Brain microvascular endothelial cell (primary cell): Measurements from ENCODE around the gene OPRPN.

Source experiments
- DNase-seq: peaks from one replicate; pipeline ENCODE4 v3.0.0-alpha.2; 2020
- H3K27ac ChIP-seq: fragments of 250-450 bp; sonication (Bioruptor Pico); 2 replicates; pipeline ENCODE4 v1.5.1; 2020; ENCODE audit warnings: mild to moderate bottlenecking, moderate library complexity
- H3K27me3 ChIP-seq: fragments of 250-450 bp; sonication (Bioruptor Pico); replicated peaks from 2 replicates; pipeline ENCODE4 v1.5.1; 2020; ENCODE audit warnings: mild to moderate bottlenecking
- H3K36me3 ChIP-seq: fragments of 250-450 bp; sonication (Bioruptor Pico); replicated peaks from 2 replicates; pipeline ENCODE4 v1.5.1; 2020; ENCODE audit warnings: mild to moderate bottlenecking
- H3K4me3 ChIP-seq: 2 replicates; pipeline ENCODE4 v1.5.1; 2011; ENCODE audit warnings: low read depth, mild to moderate bottlenecking, control low read depth, low read length, moderate library complexity
- in situ Hi-C: cut with HindIII; loops from 2 replicates; pipeline ENCODE4 v1.10.0; 2017; ENCODE audit warnings: low sequenced_read_pairs, low pct_ligation_motif_present
- TF ChIP-seq, protein P1 (sequence below): IDR thresholded peaks from 2 replicates; pipeline ENCODE4 v1.5.1; 2011; ENCODE audit warnings: low read depth, mild to moderate bottlenecking, moderate library complexity, low read length, control low read depth, inconsistent platforms; ENCODE audit errors: missing control alignments

Gene OPRPN

GRCh38 chr4:70397580-70397979, at the start of gene OPRPN:
TSS of gene OPRPN (plus strand) at chr4:70397940. CDS start at chr4:70399286, 1,346 bp downstream.
- in situ Hi-C loops, result no loop called here
- no peaks in the 10 kb centered on the region for H3K27me3 ChIP-seq
- H3K4me3 ChIP-seq, result no peak within 1 kb of the TSS
- DNase-seq, result no peak
- TF ChIP-seq, protein P1, sequence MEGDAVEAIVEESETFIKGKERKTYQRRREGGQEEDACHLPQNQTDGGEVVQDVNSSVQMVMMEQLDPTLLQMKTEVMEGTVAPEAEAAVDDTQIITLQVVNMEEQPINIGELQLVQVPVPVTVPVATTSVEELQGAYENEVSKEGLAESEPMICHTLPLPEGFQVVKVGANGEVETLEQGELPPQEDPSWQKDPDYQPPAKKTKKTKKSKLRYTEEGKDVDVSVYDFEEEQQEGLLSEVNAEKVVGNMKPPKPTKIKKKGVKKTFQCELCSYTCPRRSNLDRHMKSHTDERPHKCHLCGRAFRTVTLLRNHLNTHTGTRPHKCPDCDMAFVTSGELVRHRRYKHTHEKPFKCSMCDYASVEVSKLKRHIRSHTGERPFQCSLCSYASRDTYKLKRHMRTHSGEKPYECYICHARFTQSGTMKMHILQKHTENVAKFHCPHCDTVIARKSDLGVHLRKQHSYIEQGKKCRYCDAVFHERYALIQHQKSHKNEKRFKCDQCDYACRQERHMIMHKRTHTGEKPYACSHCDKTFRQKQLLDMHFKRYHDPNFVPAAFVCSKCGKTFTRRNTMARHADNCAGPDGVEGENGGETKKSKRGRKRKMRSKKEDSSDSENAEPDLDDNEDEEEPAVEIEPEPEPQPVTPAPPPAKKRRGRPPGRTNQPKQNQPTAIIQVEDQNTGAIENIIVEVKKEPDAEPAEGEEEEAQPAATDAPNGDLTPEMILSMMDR, result no peak
- H3K36me3 ChIP-seq, result no peaks in the 10 kb centered on the region
- H3K27ac ChIP-seq, result no peak within 1 kb of the TSS

- H3K27me3 ChIP-seq, result no peaks in the 10 kb centered on the region
- in situ Hi-C loops, result no loop called here
- no peaks in the 10 kb centered on the region for H3K36me3 ChIP-seq
- no peak for DNase-seq
- no peak overlapping the region for H3K4me3 ChIP-seq
- no peak overlapping the region for H3K27ac ChIP-seq
- TF ChIP-seq, protein P1, result no peak
These were observed 41.6 kb upstream of the OPRPN start for GRCh38 chr4:70356185-70356584.

DNA sequence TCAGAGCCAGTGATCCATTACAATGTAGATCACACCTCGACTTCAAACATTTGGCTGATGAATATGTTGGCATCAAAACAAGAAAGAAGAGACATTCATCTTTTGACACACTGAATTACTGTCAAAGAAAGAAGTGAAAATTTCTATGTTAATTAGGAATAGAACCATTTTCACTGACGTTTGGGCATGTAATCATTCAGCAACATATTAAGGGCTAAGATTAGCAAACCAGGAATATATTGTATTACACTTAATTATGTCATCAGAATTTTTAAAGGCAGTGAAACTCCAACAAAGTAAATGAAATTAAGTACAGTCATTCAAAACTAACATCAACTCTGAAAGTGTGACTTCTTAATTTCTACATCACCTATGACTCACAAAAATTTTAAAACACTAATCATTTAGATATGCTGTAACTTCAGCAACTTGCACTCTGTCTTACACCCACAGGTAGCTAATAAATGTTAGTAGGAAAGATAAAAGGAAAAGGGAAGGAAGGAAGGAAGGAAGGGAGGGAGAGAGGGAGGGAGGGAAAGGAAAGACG, 38.6 kb upstream of the OPRPN start:
- TF ChIP-seq, protein P1, result no peak
- H3K27me3 ChIP-seq, result no peaks in the 10 kb centered on the region
- in situ Hi-C loops, result no loop called here
- H3K4me3 ChIP-seq, result no peak overlapping the region
- H3K36me3 ChIP-seq, result no peaks in the 10 kb centered on the region
- H3K27ac ChIP-seq, result no peak overlapping the region
- no peak for DNase-seq

DNA sequence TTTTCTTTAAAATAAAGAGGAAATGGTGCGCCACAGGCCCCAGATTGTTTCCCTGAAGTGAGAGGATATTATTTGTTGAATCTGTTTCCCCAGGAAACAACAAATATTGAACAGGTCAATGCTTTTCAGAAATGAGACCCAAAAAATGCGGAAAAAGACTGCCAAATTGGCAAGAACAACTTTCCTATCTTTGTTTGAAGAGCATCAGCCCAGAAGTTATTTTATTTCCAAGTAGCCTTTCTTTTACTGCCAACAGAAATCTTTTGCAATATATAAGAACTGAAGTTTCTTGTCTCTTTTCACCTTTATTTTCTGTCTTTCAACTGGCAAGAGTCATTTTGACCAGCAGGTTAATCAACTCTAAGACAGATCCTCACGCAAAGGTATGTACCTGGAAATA, 37.3 kb upstream of the OPRPN start, which contains the start of gene SMR3A:
Gene SMR3A, plus strand, starts transcription at position 301 of the 400 bp plus-strand sequence. CDS start 1,356 bp downstream, outside the sequence.
- Histone ChIP-seq H3K27me3 (no peaks in the 10 kb centered on the region), H3K4me3 (no peak within 1 kb of the TSS), H3K36me3 (no peaks in the 10 kb centered on the region), H3K27ac (no peak within 1 kb of the TSS)
- no peak for DNase-seq
- in situ Hi-C loops, result no loop called here
- TF ChIP-seq, protein P1, result no peak

DNA sequence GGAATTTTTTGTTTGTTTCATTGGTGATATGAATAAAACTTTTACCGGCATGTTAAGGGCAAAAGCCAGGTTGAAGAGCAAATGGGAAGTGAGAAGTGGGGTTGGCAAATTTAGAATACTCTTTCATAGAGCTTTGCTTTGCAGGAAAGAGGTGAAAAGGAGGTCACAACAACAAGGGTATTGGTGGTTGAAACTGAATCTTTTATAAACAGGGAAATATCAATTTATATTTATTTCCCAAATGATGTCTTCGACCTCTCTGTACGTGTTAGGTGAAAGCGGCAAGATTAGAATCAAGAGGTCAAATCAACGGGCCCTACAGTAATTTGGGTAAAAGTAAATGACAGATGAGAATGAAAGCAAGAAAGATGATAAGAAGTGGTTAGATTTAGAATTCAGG, 33.7 kb upstream of the OPRPN start:
- DNase-seq, result no peak
- in situ Hi-C loops, result no loop called here
- Histone ChIP-seq H3K27ac (no peak overlapping the region), H3K4me3 (no peak overlapping the region), H3K27me3 (no peaks in the 10 kb centered on the region), H3K36me3 (no peaks in the 10 kb centered on the region)
- TF ChIP-seq, protein P1, result no peak

DNA sequence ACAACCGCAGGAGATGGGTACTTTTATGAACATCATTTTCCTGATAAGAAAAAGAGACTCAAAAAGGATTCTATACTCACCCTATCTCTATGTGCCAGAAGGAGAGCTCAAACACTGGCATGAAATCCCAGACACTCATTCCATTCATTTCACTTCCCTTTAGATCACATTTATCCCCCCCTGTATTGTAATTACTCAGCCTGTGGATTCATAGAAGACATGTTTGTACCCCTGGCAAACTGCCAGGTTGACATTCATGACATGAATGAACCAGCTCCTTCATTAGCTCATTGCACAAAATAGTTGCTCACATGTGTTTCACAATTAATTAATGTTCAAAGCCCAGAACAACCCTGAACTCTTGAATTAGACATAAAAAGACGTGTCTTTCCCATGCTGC, 32.3 kb upstream of the OPRPN start:
- TF ChIP-seq, protein P1, result no peak
- Histone ChIP-seq H3K4me3 (no peak overlapping the region), H3K27me3 (no peaks in the 10 kb centered on the region), H3K27ac (no peak overlapping the region), H3K36me3 (no peaks in the 10 kb centered on the region)
- in situ Hi-C loops, result no loop called here
- DNase-seq, result no peak
